MV-4-11 (cell line): ENCODE results near the gene PDIK1L.
"Not testable (repeated sequence)": the region's sequence is repeated elsewhere in the genome, so short reads cannot be mapped to it uniquely, and the experiment has no call there.

Source experiments
- DNase-seq: peaks from one replicate; lab custom pipeline; 2025; lab: John Stamatoyannopoulos, UW

PDIK1L gene

DNA sequence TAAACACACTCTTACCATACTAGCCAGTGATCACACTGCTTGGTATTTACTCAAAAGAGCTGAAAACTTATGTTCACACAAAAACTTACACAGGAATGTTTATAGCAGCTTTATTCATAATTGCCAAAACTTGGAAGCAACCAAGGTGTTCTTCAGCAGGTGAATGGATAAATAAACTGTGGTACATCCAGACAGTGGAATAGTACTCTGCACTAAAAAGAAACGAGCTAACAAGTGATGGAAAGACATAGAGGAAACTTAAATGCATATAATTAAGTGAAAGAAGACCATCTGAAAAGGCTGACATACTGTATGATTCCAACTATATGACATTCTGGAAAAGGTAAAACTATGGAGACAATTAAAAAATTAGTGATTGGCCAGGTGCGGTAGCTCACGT, 20.7 kb upstream of the PDIK1L start:
- no peak for DNase-seq

- DNase-seq: no peak
Measured at GRCh38 chr1:26092422-26092821, 19.2 kb upstream of the PDIK1L start.

GRCh38 chr1:26093569-26093968, 18.1 kb upstream of the PDIK1L start:
- DNase-seq: not testable (repeated sequence)

GRCh38 chr1:26094076-26094669, 17.5 kb upstream of the PDIK1L start:
- DNase-seq: no peak

- no peak for DNase-seq
Measured at GRCh38 chr1:26094677-26095383, 16.8 kb upstream of the PDIK1L start.

DNA sequence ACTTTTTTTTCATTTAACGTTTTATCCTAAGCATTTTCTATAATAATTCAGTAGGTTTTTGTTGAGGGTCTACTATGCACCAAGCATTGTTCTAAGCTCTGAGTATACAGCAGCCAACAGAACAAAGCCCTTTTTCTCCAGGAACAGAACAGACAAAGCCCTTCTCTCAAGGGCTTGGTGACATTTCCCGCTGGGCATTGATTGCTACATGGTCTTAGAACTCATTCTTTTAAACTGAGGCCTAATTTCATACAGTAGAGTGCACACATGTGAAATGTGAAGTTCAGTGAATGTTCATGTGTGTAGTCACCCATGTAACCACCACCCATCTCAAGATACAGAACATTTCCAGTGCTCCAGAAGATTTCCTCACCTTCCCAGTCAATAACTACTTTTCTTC, 15.2 kb upstream of the PDIK1L start:
- DNase-seq: no peak

DNA sequence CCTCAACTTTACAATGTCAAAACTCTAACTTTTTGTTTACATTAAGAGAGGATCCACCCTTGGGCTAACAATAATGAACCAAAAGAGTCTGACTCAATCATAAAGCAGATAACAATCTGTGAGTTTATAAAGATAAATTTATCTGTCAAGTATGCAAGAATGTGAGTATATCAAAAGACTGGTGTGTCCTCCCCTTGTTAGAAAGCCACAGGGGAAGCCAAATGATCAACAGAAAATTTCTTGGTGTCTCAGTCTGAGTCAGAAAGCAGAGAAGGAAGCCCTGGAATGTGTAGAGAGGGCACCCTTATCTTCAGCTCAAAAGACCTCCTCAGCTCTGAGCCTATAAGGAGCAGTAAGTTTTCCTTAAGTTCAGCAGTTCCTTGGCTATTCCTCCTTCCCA, 13.9 kb upstream of the PDIK1L start:
- DNase-seq: no peak

DNA sequence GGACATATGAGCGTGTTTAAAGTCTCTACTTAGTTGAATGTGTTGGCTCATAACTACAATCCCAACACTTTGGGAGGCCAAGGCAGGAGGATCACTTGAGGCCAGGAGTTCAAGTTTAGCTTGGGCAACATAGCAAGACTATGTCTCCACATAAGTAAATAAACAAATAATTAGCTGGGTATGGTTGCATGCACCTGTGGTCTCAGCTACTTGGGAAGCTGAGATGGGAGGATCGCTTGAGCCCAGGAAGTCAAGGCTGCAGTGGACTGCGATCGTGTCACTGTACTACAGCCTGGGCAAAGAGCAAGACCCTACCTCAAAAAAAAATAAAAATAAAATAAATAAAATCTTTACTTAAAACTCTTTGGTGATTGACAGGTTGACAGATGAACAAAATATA, 13.0 kb upstream of the PDIK1L start:
- no peak for DNase-seq

- DNase-seq: no peak
Measured at GRCh38 chr1:26099780-26100179, 11.8 kb upstream of the PDIK1L start.

GRCh38 chr1:26100204-26100603, 11.4 kb upstream of the PDIK1L start:
- not testable (repeated sequence) for DNase-seq

- no peak for DNase-seq
Measured at GRCh38 chr1:26102119-26102518, 9.5 kb upstream of the PDIK1L start.

GRCh38 chr1:26102526-26102925, 9.1 kb upstream of the PDIK1L start:
- no peak for DNase-seq

GRCh38 chr1:26105226-26105548, 6.4 kb upstream of the PDIK1L start:
- not testable (repeated sequence) for DNase-seq

GRCh38 chr1:26109229-26110164, 2.1 kb upstream of the PDIK1L start:
- no peak for DNase-seq

GRCh38 chr1:26110731-26111529, 694 bp upstream of the PDIK1L start:
- peak; percentile 43 for DNase-seq

- peak; percentile 50 for DNase-seq
Measured at GRCh38 chr1:26112407-26112775, 767 bp downstream of the PDIK1L start.

DNA sequence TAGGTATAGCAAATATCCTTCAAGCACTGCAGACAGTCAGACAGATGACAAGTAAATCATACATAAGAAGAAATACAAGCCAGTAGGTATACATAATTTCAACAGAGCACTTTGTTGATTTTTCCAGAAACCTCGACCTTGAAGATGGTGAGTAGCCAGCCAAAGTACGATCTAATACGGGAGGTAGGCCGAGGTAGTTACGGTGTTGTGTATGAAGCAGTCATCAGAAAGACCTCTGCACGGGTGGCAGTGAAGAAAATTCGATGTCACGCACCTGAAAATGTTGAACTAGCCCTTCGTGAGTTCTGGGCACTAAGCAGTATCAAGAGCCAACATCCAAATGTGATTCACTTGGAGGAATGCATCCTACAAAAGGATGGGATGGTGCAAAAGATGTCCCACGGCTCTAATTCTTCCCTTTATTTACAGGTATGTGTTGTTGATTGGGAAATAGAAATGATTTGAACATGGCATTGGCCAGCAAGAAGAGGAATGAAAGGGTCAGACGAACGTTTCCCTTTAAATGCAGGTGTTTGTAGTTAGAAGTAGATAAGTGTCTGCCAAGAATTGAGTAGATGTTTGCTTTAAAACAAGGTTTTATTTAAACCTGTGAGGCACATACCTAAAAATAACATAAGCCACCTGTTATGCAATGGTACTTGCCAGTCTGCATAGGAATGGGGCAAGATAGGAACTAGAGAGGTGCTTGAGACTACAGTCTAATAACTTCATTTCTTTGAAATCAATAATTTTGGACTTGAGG, 2.7 kb downstream of the PDIK1L start:
- no peak for DNase-seq

GRCh38 chr1:26119892-26120608, 8.4 kb downstream of the PDIK1L start:
- peak; percentile 76 for DNase-seq

- peak; percentile 31 for DNase-seq
Measured at GRCh38 chr1:26121854-26122773, 10.5 kb downstream of the PDIK1L start.
